ENCODE measurements around the gene CNNM3.
"Not testable (repeated sequence)": the region's sequence is repeated elsewhere in the genome, so short reads cannot be mapped to it uniquely, and the experiment has no call there.

Gene CNNM3

DNA sequence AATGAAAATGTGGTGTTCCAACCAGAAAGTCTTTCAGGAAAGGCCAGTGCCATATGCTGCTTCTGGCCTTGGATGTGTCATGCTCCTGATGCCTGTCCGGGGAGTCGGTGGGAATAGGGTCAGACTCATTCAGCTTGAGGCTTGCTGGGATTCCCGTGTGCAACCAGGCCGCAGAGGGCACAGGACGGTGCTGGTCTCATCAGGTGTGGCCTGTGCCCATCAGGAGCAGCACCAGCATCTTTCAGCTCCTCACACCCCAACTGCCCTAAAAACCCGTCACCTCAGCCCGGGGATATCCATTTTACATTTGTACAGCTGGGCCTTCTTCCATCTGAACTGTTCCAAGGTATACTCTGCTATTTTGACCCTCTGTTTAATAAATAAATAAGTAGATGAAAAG, 13.3 kb upstream of the CNNM3 start:
- DNase-seq, result no peak
- no peaks in the 10 kb centered on the region for H3K36me3 ChIP-seq

GRCh38 chr2:96804986-96805385, 11.1 kb upstream of the CNNM3 start:
- Histone ChIP-seq H3K27me3 (no peaks in the 10 kb centered on the region), H3K4me1 (no peaks in the 10 kb centered on the region), H3K36me3 (no peaks in the 10 kb centered on the region), H3K9me3 (no peaks in the 10 kb centered on the region), H3K4me3 (ENCODE audit: low read depth, low read length) (no peak overlapping the region)
- DNase-seq, result no peak
- TF ChIP-seq, protein P1, sequence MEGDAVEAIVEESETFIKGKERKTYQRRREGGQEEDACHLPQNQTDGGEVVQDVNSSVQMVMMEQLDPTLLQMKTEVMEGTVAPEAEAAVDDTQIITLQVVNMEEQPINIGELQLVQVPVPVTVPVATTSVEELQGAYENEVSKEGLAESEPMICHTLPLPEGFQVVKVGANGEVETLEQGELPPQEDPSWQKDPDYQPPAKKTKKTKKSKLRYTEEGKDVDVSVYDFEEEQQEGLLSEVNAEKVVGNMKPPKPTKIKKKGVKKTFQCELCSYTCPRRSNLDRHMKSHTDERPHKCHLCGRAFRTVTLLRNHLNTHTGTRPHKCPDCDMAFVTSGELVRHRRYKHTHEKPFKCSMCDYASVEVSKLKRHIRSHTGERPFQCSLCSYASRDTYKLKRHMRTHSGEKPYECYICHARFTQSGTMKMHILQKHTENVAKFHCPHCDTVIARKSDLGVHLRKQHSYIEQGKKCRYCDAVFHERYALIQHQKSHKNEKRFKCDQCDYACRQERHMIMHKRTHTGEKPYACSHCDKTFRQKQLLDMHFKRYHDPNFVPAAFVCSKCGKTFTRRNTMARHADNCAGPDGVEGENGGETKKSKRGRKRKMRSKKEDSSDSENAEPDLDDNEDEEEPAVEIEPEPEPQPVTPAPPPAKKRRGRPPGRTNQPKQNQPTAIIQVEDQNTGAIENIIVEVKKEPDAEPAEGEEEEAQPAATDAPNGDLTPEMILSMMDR (IDR thresholded peaks at IDR 0.05; ENCODE audit: low read depth, low read length), result no peak

More for the DNA sequence above, 13.3 kb upstream of the CNNM3 start:
- no peaks in the 10 kb centered on the region for H3K9me3 ChIP-seq
- no peaks in the 10 kb centered on the region for H3K4me1 ChIP-seq
- H3K27me3 ChIP-seq, result no peaks in the 10 kb centered on the region
- TF ChIP-seq, protein P1 (IDR thresholded peaks at IDR 0.05; ENCODE audit: low read depth, low read length), result no peak
- H3K4me3 ChIP-seq (ENCODE audit: low read depth, low read length), result no peak overlapping the region

DNA sequence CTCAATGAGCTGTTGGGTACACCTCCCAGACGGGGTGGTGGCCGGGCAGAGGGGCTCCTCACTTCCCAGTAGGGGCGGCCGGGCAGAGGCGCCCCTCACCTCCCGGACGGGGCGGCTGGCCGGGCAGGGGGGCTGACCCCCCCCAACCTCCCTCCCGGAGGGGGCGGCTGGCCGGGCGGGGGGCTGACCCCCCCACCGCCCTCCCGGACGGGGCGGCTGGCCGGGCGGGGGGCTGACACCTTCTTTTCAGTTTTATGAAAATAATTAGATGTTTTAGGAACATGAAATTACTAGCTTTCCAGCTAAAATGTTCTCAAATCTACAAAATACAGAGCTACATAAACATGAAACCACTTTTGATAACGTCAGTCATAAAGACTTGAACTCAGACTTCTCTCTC, 10.1 kb upstream of the CNNM3 start:
- not testable (repeated sequence) for H3K36me3 ChIP-seq; H3K4me1 ChIP-seq; H3K9me3 ChIP-seq; H3K4me3 ChIP-seq (ENCODE audit: low read depth, low read length); H3K27me3 ChIP-seq; DNase-seq

DNA sequence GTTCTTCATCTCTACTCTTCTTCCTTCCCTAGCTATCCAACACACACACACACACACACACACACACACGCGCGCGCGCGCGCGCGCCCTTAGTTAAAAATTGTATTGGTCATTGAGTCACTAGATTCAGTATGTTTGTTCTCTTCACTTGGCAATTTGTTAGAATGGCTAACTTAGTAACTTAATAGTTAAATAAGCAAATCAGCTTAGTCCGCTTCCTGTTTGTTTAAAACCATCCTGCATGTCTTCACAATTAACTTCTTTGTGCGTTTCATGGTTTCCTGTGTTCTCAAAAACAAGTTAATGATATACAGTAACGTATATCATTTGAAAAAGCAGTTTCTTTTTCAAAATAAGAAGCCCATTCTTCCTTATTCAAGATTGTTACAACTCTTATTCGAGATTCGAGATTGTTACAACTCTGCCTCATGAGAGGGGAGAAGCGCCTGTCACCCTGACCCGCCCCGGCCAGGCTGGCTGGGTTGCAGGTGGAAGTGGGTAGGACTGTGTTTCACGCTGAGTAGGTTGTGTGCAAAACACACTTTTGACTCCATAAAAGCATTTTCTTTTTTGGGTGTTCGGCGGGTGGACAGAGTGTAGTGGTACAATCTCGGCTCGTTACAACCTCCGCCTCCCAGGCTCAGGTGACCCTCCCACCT, 9.5 kb upstream of the CNNM3 start:
- H3K27me3 ChIP-seq, result no peaks in the 10 kb centered on the region
- H3K4me1 ChIP-seq, result no peaks in the 10 kb centered on the region
- no peaks in the 10 kb centered on the region for H3K9me3 ChIP-seq
- TF ChIP-seq, protein P1 (IDR thresholded peaks at IDR 0.05; ENCODE audit: low read depth, low read length), result no peak
- DNase-seq, result no peak
- no peaks in the 10 kb centered on the region for H3K36me3 ChIP-seq
- no peak overlapping the region for H3K4me3 ChIP-seq (ENCODE audit: low read depth, low read length)

- Histone ChIP-seq H3K36me3 (no peaks in the 10 kb centered on the region), H3K9me3 (no peaks in the 10 kb centered on the region), H3K27me3 (no peaks in the 10 kb centered on the region), H3K4me3 (ENCODE audit: low read depth, low read length) (no peak overlapping the region), H3K4me1 (no peaks in the 10 kb centered on the region)
- TF ChIP-seq, protein P1 (IDR thresholded peaks at IDR 0.05; ENCODE audit: low read depth, low read length), result no peak
- no peak for DNase-seq
Measured at GRCh38 chr2:96807127-96807471, 9.0 kb upstream of the CNNM3 start.

GRCh38 chr2:96808176-96808837, 7.8 kb upstream of the CNNM3 start:
- Histone ChIP-seq H3K27me3 (no peaks in the 10 kb centered on the region), H3K4me1 (no peaks in the 10 kb centered on the region), H3K36me3 (no peaks in the 10 kb centered on the region), H3K4me3 (ENCODE audit: low read depth, low read length) (no peak overlapping the region), H3K9me3 (no peaks in the 10 kb centered on the region)
- DNase-seq, result no peak
- TF ChIP-seq, protein P1 (IDR thresholded peaks at IDR 0.05; ENCODE audit: low read depth, low read length), result no peak
